ENCODE data around the gene KRTAP12-4. TPM values are rescaled to one million over a fixed set of nuclear protein-coding genes. Genes with fewer than 3 reads are reported as not detected.

The KRTAP12-4 gene
- total RNA-seq, 1 experiment from 2014 or later = not detected

DNA sequence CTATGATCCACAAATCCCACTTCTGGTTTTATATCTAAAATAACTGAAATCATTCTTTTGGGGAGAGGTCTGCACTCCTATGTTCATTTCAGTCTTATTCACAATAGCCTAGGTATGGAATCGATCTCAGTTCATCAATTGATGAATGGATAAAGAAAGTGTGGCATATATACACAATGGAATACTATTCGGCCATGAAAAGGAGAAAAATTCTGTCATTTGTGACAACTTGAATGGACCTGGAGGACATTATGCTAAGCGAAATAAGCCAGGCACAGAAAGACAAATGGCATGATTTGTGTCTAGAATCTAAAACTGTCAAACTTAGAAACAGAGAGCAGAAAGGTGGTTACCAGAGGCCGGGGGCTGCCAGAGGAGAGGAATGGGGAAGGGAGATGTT is 48.0 kb downstream of the KRTAP12-4 start:
- POLR2A ChIA-PET = no interaction called here
- Histone ChIP-seq H3K4me1 (ENCODE audit: control insufficient read depth, insufficient read depth, low read length) (no peaks in the 10 kb centered on the region; the same call in 1 of the 2 replicates), H3K27ac (ENCODE audit: low read length) (no peak overlapping the region), H3K36me3 (ENCODE audit: control insufficient read depth, insufficient read depth, low read length) (no peaks in the 10 kb centered on the region), H3K27me3 (ENCODE audit: control insufficient read depth, insufficient read depth, low read length) (no peaks in the 10 kb centered on the region), H3K4me3 (ENCODE audit: low read depth in 2 of 2, low read length in 2 of 2) (no peak overlapping the region), H3K9me3 (ENCODE audit: control insufficient read depth, insufficient read depth, low read depth, low read length) (peaks cover 3% of the 10 kb centered on the region; the same call in 1 of the 2 replicates)
- DNase-seq (ENCODE audit: low read depth, low spot score) (no peak), ATAC-seq (no peak)
- no TSS peak for BruUV-seq (replicated peaks)
- CTCF ChIA-PET = no interaction called here
- TF ChIP-seq, protein P1, sequence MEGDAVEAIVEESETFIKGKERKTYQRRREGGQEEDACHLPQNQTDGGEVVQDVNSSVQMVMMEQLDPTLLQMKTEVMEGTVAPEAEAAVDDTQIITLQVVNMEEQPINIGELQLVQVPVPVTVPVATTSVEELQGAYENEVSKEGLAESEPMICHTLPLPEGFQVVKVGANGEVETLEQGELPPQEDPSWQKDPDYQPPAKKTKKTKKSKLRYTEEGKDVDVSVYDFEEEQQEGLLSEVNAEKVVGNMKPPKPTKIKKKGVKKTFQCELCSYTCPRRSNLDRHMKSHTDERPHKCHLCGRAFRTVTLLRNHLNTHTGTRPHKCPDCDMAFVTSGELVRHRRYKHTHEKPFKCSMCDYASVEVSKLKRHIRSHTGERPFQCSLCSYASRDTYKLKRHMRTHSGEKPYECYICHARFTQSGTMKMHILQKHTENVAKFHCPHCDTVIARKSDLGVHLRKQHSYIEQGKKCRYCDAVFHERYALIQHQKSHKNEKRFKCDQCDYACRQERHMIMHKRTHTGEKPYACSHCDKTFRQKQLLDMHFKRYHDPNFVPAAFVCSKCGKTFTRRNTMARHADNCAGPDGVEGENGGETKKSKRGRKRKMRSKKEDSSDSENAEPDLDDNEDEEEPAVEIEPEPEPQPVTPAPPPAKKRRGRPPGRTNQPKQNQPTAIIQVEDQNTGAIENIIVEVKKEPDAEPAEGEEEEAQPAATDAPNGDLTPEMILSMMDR (IDR thresholded peaks at IDR 0.05) = no peak
- TF ChIP-seq SIN3A (IDR thresholded peaks at IDR 0.05; ENCODE audit: borderline replicate concordance, insufficient read depth, low read depth, low read length) (no peak), TCF7L2 (IDR thresholded peaks at IDR 0.05; ENCODE audit: low read depth, low read length) (no peak), POLR2AphosphoS5 (IDR thresholded peaks at IDR 0.05; ENCODE audit: low read depth, low read length) (no peak)
- TF ChIP-seq, protein P2, sequence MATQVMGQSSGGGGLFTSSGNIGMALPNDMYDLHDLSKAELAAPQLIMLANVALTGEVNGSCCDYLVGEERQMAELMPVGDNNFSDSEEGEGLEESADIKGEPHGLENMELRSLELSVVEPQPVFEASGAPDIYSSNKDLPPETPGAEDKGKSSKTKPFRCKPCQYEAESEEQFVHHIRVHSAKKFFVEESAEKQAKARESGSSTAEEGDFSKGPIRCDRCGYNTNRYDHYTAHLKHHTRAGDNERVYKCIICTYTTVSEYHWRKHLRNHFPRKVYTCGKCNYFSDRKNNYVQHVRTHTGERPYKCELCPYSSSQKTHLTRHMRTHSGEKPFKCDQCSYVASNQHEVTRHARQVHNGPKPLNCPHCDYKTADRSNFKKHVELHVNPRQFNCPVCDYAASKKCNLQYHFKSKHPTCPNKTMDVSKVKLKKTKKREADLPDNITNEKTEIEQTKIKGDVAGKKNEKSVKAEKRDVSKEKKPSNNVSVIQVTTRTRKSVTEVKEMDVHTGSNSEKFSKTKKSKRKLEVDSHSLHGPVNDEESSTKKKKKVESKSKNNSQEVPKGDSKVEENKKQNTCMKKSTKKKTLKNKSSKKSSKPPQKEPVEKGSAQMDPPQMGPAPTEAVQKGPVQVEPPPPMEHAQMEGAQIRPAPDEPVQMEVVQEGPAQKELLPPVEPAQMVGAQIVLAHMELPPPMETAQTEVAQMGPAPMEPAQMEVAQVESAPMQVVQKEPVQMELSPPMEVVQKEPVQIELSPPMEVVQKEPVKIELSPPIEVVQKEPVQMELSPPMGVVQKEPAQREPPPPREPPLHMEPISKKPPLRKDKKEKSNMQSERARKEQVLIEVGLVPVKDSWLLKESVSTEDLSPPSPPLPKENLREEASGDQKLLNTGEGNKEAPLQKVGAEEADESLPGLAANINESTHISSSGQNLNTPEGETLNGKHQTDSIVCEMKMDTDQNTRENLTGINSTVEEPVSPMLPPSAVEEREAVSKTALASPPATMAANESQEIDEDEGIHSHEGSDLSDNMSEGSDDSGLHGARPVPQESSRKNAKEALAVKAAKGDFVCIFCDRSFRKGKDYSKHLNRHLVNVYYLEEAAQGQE (IDR thresholded peaks at IDR 0.05; ENCODE audit: insufficient read depth in 1 of 2, low read depth in 2 of 2, low read length in 1 of 2) = no peak
- in situ Hi-C loops (cut with HindIII; ENCODE audit: low pct_unique_long_range_greater_than_20kb, low sequenced_read_pairs) (no loop called here), intact Hi-C loops (cut with micrococcal nuclease; ENCODE audit: unreplicated experiment) (no loop called here)

Other genes with a start within 250 kb of the KRTAP12-4 start
- gene LRRC3, start 199.1 kb downstream of the KRTAP12-4 start, total RNA-seq (2021; ENCODE audit: unreplicated experiment) = 3.3 TPM
- not detected for gene KRTAP10-1, start 114.5 kb downstream of the KRTAP12-4 start, total RNA-seq (2021; ENCODE audit: unreplicated experiment)
- gene KRTAP10-2, start 103.2 kb downstream of the KRTAP12-4 start, total RNA-seq (2021; ENCODE audit: unreplicated experiment) = not detected
- not detected for gene KRTAP10-3, start 95.9 kb downstream of the KRTAP12-4 start, total RNA-seq (2021; ENCODE audit: unreplicated experiment)
- not detected for gene KRTAP10-4, start 80.9 kb downstream of the KRTAP12-4 start, total RNA-seq (2021; ENCODE audit: unreplicated experiment)
- gene KRTAP10-5, start 74.1 kb downstream of the KRTAP12-4 start, total RNA-seq (2021; ENCODE audit: unreplicated experiment) = not detected
- not detected for gene KRTAP10-6, start 62.2 kb downstream of the KRTAP12-4 start, total RNA-seq (2021; ENCODE audit: unreplicated experiment)
- not detected for gene KRTAP10-7, start 54.1 kb downstream of the KRTAP12-4 start, total RNA-seq (2021; ENCODE audit: unreplicated experiment)
- not detected for gene KRTAP10-8, start 42.6 kb downstream of the KRTAP12-4 start, total RNA-seq (2021; ENCODE audit: unreplicated experiment)
- gene KRTAP10-9, start 27.6 kb downstream of the KRTAP12-4 start, total RNA-seq (2021; ENCODE audit: unreplicated experiment) = not detected
- gene KRTAP10-10, start 17.3 kb downstream of the KRTAP12-4 start, total RNA-seq (2021; ENCODE audit: unreplicated experiment) = not detected
- not detected for gene KRTAP10-11, start 8.2 kb downstream of the KRTAP12-4 start, total RNA-seq (2021; ENCODE audit: unreplicated experiment)
- gene KRTAP12-3, start 3.3 kb upstream of the KRTAP12-4 start, total RNA-seq (2021; ENCODE audit: unreplicated experiment) = not detected
- gene KRTAP12-2, start 12.3 kb upstream of the KRTAP12-4 start, total RNA-seq (2021; ENCODE audit: unreplicated experiment) = not detected
- gene KRTAP12-1, start 27.5 kb upstream of the KRTAP12-4 start, total RNA-seq (2021; ENCODE audit: unreplicated experiment) = not detected
- not detected for gene KRTAP10-12, start 42.5 kb upstream of the KRTAP12-4 start, total RNA-seq (2021; ENCODE audit: unreplicated experiment)
- not detected for gene TSPEAR, start 56.9 kb upstream of the KRTAP12-4 start, total RNA-seq (2021; ENCODE audit: unreplicated experiment)
- 77.4 TPM for gene UBE2G2, start 147.2 kb upstream of the KRTAP12-4 start, total RNA-seq (2021; ENCODE audit: unreplicated experiment)
- gene SUMO3, start 163.4 kb upstream of the KRTAP12-4 start, total RNA-seq (2021; ENCODE audit: unreplicated experiment) = 41.4 TPM
- gene PTTG1IP, start 219.0 kb upstream of the KRTAP12-4 start, total RNA-seq (2021; ENCODE audit: unreplicated experiment) = 226 TPM